HCT116 (cell line): ENCODE measurements around the gene MYLK. TPM values are rescaled to one million over a fixed set of nuclear protein-coding genes. Genes with fewer than 3 reads are reported as not detected.

Experiments
- ATAC-seq: fragments of 200-7000 bp; cut with Tn5 transposase; 2 replicates; pipeline ENCODE4 v1.9.1; 2020; ENCODE audit warnings: mild to moderate bottlenecking, moderate library complexity
- BruUV-seq: library from RNA; stranded (reverse); fragments of 400-500 nt; replicated peaks from 2 replicates; lab custom pipeline; 2021; lab: Mats Ljungman, UMichigan
- CTCF ChIA-PET: fragments of 300-600 bp; sonication (Branson Sonifier 250); formaldehyde crosslinking; loops from one replicate; lab custom pipeline; 2021; ENCODE audit warnings: antibody characterized with exemption; lab: Charles Lee
- POLR2A ChIA-PET: fragments of 300-600, 350-600 bp; sonication (Branson Sonifier 250); formaldehyde crosslinking; loops from one replicate; lab custom pipeline; 2021; ENCODE audit warnings: antibody characterized with exemption; lab: Charles Lee
- RAD21 ChIA-PET, 2 experiments: fragments of 300-600 bp; sonication (Branson Sonifier 250); formaldehyde crosslinking; loops; one replicate each; lab custom pipeline; 2023; ENCODE audit warnings: low total read pairs in 2 of 2; ENCODE audit not compliant: uncharacterized antibody in 2 of 2, unreplicated experiment in 2 of 2, low non-redundant PET in 1 of 2; lab: Charles Lee
- DNase-seq: peaks from one replicate; pipeline ENCODE4 v3.0.0-alpha.2; 2010; ENCODE audit warnings: low read depth, low spot score
- H2AFZ ChIP-seq: fragments of 200-600 bp; shearing (Covaris generic), sonication (generic); 2 replicates; pipeline ENCODE4 v1.6.1; 2017; ENCODE audit warnings: low read depth, mixed run types, mixed read lengths, antibody characterized with exemption, low read length; ENCODE audit not compliant: poor library complexity, severe bottlenecking
- H3K27ac ChIP-seq: 2 replicates; pipeline ENCODE4 v1.5.1; 2012; ENCODE audit warnings: low read depth, low read length
- H3K27me3 ChIP-seq: fragments of 200-600 bp; sonication (generic); 2 replicates; pipeline ENCODE4 v1.6.1; 2016; ENCODE audit warnings: mixed run types, low read length, mixed read lengths; ENCODE audit not compliant: insufficient read depth
- H3K36me3 ChIP-seq, 2 experiments: fragments of 200-500 bp in 1 of 2; fragments of 200-600 bp in 1 of 2; sonication (Bioruptor generic) in 1 of 2; sonication (generic) in 1 of 2; 2 replicates each; pipeline versions ENCODE4 v1.5.1 to v1.6.1; 2014 to 2016; ENCODE audit warnings: low read length in 2 of 2, inconsistent platforms in 1 of 2, mixed read lengths in 1 of 2, mixed run types in 1 of 2; ENCODE audit not compliant: insufficient read depth in 2 of 2, control insufficient read depth in 1 of 2
- H3K4me1 ChIP-seq, 2 experiments: fragments of 200-600 bp in 1 of 2; sonication (generic) in 1 of 2; 2 replicates each; pipeline versions ENCODE4 v1.5.1 to v1.6.1; 2012 to 2017; ENCODE audit warnings: low read length in 2 of 2, inconsistent platforms in 1 of 2, mild to moderate bottlenecking in 1 of 2, mixed read lengths in 1 of 2, mixed run types in 1 of 2, moderate library complexity in 1 of 2; ENCODE audit not compliant: insufficient read depth in 2 of 2, control insufficient read depth in 1 of 2
- H3K4me2 ChIP-seq: fragments of 200-600 bp; sonication (generic); 2 replicates; pipeline ENCODE4 v1.6.1; 2017; ENCODE audit warnings: mixed run types, low read length, mixed read lengths
- H3K4me3 ChIP-seq, 2 experiments: fragments of 200-600 bp in 1 of 2; sonication (generic) in 1 of 2; replicated peaks in 1 of 2; 2 replicates each; pipeline ENCODE4 v1.5.1; 2011 to 2016; ENCODE audit warnings: low read length in 2 of 2, control low read depth in 1 of 2, low read depth in 1 of 2, mild to moderate bottlenecking in 1 of 2, mixed read lengths in 1 of 2, mixed run types in 1 of 2
- H3K79me2 ChIP-seq: fragments of 200-600 bp; sonication (generic); 2 replicates; pipeline ENCODE4 v1.6.1; 2017; ENCODE audit warnings: mild to moderate bottlenecking, mixed run types, low read length, moderate library complexity, mixed read lengths; ENCODE audit not compliant: insufficient read depth
- H3K9ac ChIP-seq: fragments of 200-600 bp; sonication (generic); 2 replicates; pipeline ENCODE4 v1.6.1; 2016; ENCODE audit warnings: low read length, mixed read lengths
- H3K9me2 ChIP-seq: fragments of 200-600 bp; sonication (generic), shearing (Covaris generic); 2 replicates; pipeline ENCODE4 v1.6.1; 2017; ENCODE audit warnings: mixed run types, mild to moderate bottlenecking, moderate library complexity; ENCODE audit not compliant: insufficient read depth
- H3K9me3 ChIP-seq, 2 experiments: fragments of 200-500 bp in 1 of 2; fragments of 200-600 bp in 1 of 2; sonication (Bioruptor generic) in 1 of 2; sonication (generic) in 1 of 2; 2 replicates each; pipeline ENCODE4 v1.6.1; 2014 to 2017; ENCODE audit warnings: low read length in 2 of 2, mixed read lengths in 2 of 2, inconsistent platforms in 1 of 2, low read depth in 1 of 2, mild to moderate bottlenecking in 1 of 2, mixed run types in 1 of 2, moderate library complexity in 1 of 2; ENCODE audit not compliant: control insufficient read depth in 1 of 2, insufficient read depth in 1 of 2
- H4K20me1 ChIP-seq: fragments of 200-600 bp; sonication (generic), shearing (Covaris generic); 2 replicates; pipeline ENCODE4 v1.6.1; 2017; ENCODE audit warnings: mixed run types, mild to moderate bottlenecking, moderate library complexity; ENCODE audit not compliant: insufficient read depth
- ATF3 ChIP-seq: IDR thresholded peaks from 2 replicates; pipeline ENCODE4 v1.6.1; 2012
- CBX3 ChIP-seq: IDR thresholded peaks from 2 replicates; pipeline ENCODE4 v1.6.1; 2012; ENCODE audit warnings: low read depth
- CEBPB ChIP-seq: IDR thresholded peaks from 2 replicates; pipeline ENCODE4 v1.6.1; 2012; ENCODE audit warnings: low read depth
- EGR1 ChIP-seq: IDR thresholded peaks from 2 replicates; pipeline ENCODE4 v1.6.1; 2012; ENCODE audit warnings: low read depth
- ELF1 ChIP-seq: IDR thresholded peaks from 2 replicates; pipeline ENCODE4 v1.6.1; 2012; ENCODE audit warnings: low read depth, borderline replicate concordance
- EZH2 ChIP-seq: fragments of 200-600 bp; sonication (generic); IDR thresholded peaks from 2 replicates; pipeline ENCODE4 v1.6.1; 2017; ENCODE audit warnings: antibody characterized with exemption, mixed run types
- EZH2phosphoT487 ChIP-seq: fragments of 200-600 bp; IDR thresholded peaks from 2 replicates; pipeline ENCODE4 v1.6.1; 2018; ENCODE audit warnings: antibody characterized with exemption, borderline replicate concordance
- FOSL1 ChIP-seq: IDR thresholded peaks from 2 replicates; pipeline ENCODE4 v1.6.1; 2012; ENCODE audit warnings: low read depth
- JUND ChIP-seq: IDR thresholded peaks from 2 replicates; pipeline ENCODE4 v1.6.1; 2012
- MAX ChIP-seq: IDR thresholded peaks from 2 replicates; pipeline ENCODE4 v1.6.1; 2012
- POLR2A ChIP-seq: IDR thresholded peaks from 2 replicates; pipeline ENCODE4 v1.7.0; 2011; ENCODE audit warnings: borderline replicate concordance; ENCODE audit not compliant: insufficient read depth, insufficient read length; ENCODE audit errors: extremely low read depth
- RAD21 ChIP-seq: IDR thresholded peaks from 2 replicates; pipeline ENCODE4 v1.6.1; 2012; ENCODE audit warnings: low read depth, mild to moderate bottlenecking
- SIN3A ChIP-seq: IDR thresholded peaks from 2 replicates; pipeline ENCODE4 v1.6.1; 2012; ENCODE audit warnings: low read depth
- SP1 ChIP-seq: IDR thresholded peaks from 2 replicates; pipeline ENCODE4 v1.6.1; 2012; ENCODE audit warnings: low read depth
- SRF ChIP-seq: IDR thresholded peaks from 2 replicates; pipeline ENCODE4 v1.6.1; 2012; ENCODE audit warnings: low read depth
- TCF7L2 ChIP-seq: IDR thresholded peaks from 2 replicates; pipeline ENCODE4 v1.7.0; 2011; ENCODE audit warnings: borderline replicate concordance, inconsistent platforms; ENCODE audit not compliant: insufficient read depth, insufficient read length; ENCODE audit errors: extremely low read depth
- YY1 ChIP-seq: IDR thresholded peaks from 2 replicates; pipeline ENCODE4 v1.6.1; 2011; ENCODE audit warnings: low read length, low read depth, moderate library complexity, mild to moderate bottlenecking; ENCODE audit not compliant: insufficient replicate concordance; ENCODE audit errors: extremely low read depth
- ZBTB33 ChIP-seq: IDR thresholded peaks from 2 replicates; pipeline ENCODE4 v1.6.1; 2011; ENCODE audit warnings: mild to moderate bottlenecking, low read length, moderate library complexity; ENCODE audit not compliant: insufficient replicate concordance; ENCODE audit errors: extremely low read depth
- ZNF274 ChIP-seq: fragments of 200-500 bp; sonication (Bioruptor generic); IDR thresholded peaks from 2 replicates; pipeline ENCODE4 v1.6.1; 2014; ENCODE audit warnings: mild to moderate bottlenecking, low read depth, low read length, inconsistent platforms
- intact Hi-C: fragments of 100-400 bp; cut with micrococcal nuclease; formaldehyde crosslinking; loops from 2 replicates; pipeline ENCODE4 v1.10.0; 2022
- total RNA-seq: library from RNA; stranded (reverse); gene quantifications from one replicate; pipeline ENCODE4 v1.2.1, GENCODE V29; 2021; ENCODE audit not compliant: unreplicated experiment

The MYLK gene
- total RNA-seq, 1 experiment from 2014 or later = 3.8 TPM

- no peak for ATAC-seq
- intact Hi-C loops = no loop called here
Observed at GRCh38 chr3:123930445-123930844, 46.3 kb upstream of the MYLK start.

GRCh38 chr3:123929325-123929724, 45.2 kb upstream of the MYLK start:
- ChIA-PET RAD21 (no interaction called here), POLR2A (no interaction called here), CTCF (no interaction called here)
- H2AFZ ChIP-seq = no peak overlapping the region
- no peak for ATAC-seq
- no peaks in the 10 kb centered on the region for H3K9me2 ChIP-seq
- peaks cover 17 to 19% of the 10 kb centered on the region in 2 experiments; a peak in 3 of 4 replicates for H3K36me3 ChIP-seq
- no peak overlapping the region for H3K4me3 ChIP-seq
- no peak overlapping the region for H3K27ac ChIP-seq
- no peaks in the 10 kb centered on the region for H3K4me1 ChIP-seq
- H3K79me2 ChIP-seq = no peaks in the 10 kb centered on the region
- H3K9ac ChIP-seq = no peak overlapping the region
- intact Hi-C loops = no loop called here
- DNase-seq = no peak
- BruUV-seq = no TSS peak
- H3K9me3 ChIP-seq = no peaks in the 10 kb centered on the region
- H3K27me3 ChIP-seq = no peaks in the 10 kb centered on the region
- no peaks in the 10 kb centered on the region for H4K20me1 ChIP-seq
- H3K4me2 ChIP-seq = no peak overlapping the region
- TF ChIP-seq EGR1 (no peak), MAX (no peak), ZNF274 (no peak), TCF7L2 (no peak), EZH2 (no peak), CEBPB (no peak), SRF (no peak), ZBTB33 (no peak), FOSL1 (no peak), YY1 (no peak), ELF1 (no peak), CBX3 (no peak), RAD21 (no peak), POLR2A (no peak), EZH2phosphoT487 (no peak)

More at GRCh38 chr3:123930445-123930844, 46.3 kb upstream of the MYLK start:
- Histone ChIP-seq H2AFZ (no peak overlapping the region), H3K9ac (no peak overlapping the region), H3K36me3 (peaks cover 17 to 19% of the 10 kb centered on the region in 2 experiments; a peak in 3 of 4 replicates), H4K20me1 (no peaks in the 10 kb centered on the region), H3K4me2 (no peak overlapping the region), H3K4me3 (no peak overlapping the region), H3K27me3 (no peaks in the 10 kb centered on the region), H3K4me1 (no peaks in the 10 kb centered on the region), H3K9me3 (no peaks in the 10 kb centered on the region), H3K27ac (no peak overlapping the region), H3K79me2 (no peaks in the 10 kb centered on the region), H3K9me2 (no peaks in the 10 kb centered on the region)
- TF ChIP-seq POLR2A (no peak), SIN3A (no peak), EZH2 (no peak), EZH2phosphoT487 (no peak), ATF3 (no peak), JUND (no peak), MAX (no peak), SP1 (no peak), CBX3 (no peak)
- CTCF ChIA-PET = interaction anchor here (0.7 kb wide), 1 partner anchor 11 kb away, joined by 4 read pairs; no protein-coding TSS in a partner anchor
- no TSS peak for BruUV-seq
- POLR2A ChIA-PET = no interaction called here
- no peak for DNase-seq
- RAD21 ChIA-PET = no interaction called here
